ENCODE results near the gene SLX4IP.

Gene SLX4IP

GRCh38 chr20:10554285-10554684 is 119.2 kb downstream of the SLX4IP start:
- no peak for DNase-seq

DNA sequence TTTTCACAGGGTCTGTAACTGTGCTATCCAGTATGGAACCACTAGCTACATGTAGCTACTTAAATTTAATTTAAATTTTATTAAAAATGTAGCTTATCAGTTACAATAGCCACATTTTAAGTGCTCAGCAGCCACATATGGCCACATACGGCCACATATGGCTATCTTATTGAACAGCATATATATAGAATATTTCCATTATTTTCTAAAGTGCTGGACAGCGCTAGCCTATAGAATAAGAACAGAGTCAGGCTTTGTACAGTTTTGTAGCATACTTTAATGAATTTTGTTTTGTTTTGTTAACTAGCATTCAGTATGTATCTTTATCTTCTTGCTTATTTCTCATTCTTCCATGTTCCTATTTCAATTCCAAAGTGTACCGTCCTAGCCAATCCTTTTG is 120.3 kb downstream of the SLX4IP start:
- DNase-seq, result no peak

DNA sequence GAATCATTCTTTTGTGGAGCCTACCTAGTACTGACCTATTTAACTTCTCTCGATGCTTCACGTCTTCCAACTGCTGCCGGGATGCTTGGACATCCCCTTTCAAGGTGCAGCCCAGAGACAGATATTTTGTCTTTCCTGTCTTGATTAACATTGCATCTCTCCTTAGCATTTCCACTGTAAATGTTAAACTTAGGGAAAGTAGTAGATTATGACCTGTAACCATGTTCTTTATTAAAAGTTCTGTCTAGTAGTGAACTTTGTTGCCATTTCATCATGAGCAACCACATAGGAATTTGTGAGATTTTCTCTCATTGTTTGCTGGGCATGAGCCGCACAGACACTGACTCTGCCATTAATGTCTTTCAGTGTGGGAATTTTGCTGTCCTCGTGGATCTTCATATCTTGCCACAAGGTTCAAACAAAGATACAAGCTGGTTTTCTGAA is 120.8 kb downstream of the SLX4IP start:
- DNase-seq, result no peak

GRCh38 chr20:10556519-10557083 is 121.5 kb downstream of the SLX4IP start:
- no peak for DNase-seq

DNA sequence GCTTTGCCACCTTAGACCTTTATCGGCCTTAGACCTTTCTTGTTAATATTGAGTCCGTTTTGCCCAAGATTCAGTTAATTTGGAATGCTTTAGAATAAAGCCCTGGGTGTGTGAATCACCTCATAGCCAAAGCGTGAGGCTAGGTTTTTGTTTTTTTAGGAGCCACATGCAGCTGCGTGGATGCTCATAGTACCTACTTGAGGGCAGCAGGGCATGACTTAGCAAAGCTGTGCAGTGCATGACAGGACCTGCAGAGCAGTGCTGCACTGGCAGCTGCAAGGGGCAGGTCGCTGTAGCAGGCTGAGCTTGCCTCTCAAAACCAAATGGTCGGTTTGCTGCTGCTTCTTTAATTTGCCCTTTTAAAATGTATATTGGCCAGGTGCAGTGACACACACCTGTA is 122.6 kb downstream of the SLX4IP start:
- DNase-seq, result peak; percentile 63

- no peak for DNase-seq
Observed at GRCh38 chr20:10558635-10559187, 123.6 kb downstream of the SLX4IP start.

GRCh38 chr20:10559266-10559665 is 124.2 kb downstream of the SLX4IP start:
- no peak for DNase-seq

GRCh38 chr20:10560686-10561085 is 125.6 kb downstream of the SLX4IP start:
- no peak for DNase-seq

GRCh38 chr20:10561302-10561701 is 126.2 kb downstream of the SLX4IP start:
- no peak for DNase-seq

- no peak for DNase-seq
Observed at GRCh38 chr20:10562899-10563298, 127.8 kb downstream of the SLX4IP start.

DNA sequence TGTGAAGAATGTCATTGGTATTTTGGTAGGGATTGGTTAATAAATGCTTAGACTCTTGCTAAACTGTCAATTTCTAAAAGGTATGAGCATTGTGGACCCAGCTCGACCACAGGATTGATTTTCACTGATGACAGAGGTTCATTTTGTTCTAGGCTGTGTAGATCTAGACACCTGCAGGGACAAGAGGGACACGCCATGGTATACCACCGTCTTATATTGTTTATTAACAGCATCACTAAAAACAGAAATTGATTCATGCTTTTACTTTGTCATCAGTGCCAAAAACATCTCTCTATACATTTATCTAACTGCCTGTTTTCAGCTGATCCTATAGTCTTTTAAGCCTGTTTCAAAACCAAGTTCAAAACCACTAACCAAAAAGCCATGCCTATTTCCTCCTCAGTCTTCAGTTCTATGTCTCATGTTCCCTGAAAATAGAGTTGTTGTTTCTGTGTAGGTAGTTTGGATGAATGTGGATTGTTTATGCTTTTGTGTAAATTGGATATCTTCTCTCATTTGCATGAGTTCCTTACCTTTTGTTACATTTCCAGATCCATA is 128.9 kb downstream of the SLX4IP start:
- DNase-seq, result no peak

DNA sequence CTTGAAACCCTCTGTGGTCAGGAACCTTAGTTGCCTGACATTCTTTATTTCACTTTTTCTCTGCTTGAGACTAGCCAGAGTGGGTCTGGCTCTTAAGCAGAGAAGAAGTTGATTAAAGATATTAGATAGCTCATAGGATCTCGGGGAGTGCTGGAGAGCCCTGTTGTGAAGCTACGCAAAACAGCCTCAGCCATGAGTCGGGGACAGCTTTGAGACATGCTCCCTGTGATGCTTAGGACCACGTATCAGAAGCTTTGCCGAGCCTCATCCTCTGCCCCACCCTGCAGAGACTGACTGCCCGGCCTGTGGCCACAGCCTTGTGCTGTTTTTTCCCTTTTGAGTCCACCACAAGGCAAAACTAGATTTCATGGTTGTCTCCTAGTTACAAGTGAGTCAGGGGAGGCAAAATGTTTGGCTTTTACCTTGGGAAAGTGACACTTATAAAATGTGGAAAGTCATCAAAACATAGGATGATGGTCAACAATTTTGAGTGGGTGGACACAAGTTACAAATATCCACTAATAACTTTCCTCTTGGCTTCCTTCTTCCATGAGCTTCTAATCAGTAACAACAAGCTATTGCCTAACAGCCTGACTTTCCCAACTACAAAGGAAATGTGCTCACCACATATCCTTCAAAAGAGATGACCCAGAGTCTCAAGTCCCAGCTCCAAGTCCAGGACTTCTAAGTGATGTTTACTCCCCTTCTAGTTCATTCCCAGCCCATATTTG is 130.3 kb downstream of the SLX4IP start:
- no peak for DNase-seq

DNA sequence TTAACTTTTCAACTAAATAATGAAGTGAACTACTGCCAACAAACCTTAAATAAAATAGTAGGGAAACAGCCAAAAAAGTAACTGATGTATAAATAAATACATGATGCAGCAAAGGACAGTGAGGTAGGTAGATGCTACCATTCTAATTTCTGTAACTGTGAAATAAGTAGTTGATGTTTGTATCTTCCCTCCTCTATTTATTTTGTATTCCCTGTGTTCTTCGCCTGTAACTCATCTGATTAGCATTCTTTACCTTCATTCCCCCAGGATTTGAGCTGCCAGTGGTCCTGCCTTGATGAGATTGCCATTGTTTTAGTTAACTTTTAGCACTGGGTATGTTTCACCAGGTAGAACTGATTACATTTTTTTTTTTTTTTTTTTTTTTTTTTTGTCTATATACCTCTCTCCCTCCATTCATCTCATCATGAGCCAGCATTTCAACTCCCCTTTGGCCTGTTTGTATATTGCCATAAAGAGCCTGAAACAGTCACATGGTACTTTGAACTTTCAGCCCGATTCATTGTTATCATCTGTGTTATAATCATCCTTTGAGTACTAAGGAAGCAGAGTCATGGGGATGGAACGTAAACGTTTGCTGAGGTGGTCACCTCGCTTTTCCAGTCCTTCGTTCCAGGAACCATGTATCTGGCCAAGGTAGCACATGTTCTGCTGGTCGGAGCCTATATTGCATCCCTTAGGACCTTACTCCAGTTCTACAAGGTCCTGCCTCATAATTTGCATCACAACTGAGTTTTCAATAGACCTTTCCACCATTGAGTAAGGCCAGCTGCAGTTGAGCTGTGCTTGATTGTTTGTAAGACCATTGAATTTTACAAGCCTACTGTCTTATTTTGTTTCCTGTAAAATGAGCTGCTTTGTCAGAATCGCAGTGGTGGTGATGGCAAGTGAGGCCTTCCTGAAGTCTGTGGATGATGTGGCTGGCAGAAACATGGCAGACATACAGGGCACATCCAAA is 131.1 kb downstream of the SLX4IP start:
- DNase-seq, result no peak

- DNase-seq, result no peak
Observed at GRCh38 chr20:10568032-10568431, 132.9 kb downstream of the SLX4IP start.

GRCh38 chr20:10571313-10571815 is 136.3 kb downstream of the SLX4IP start:
- no peak for DNase-seq

GRCh38 chr20:10572853-10573252 is 137.7 kb downstream of the SLX4IP start:
- no peak for DNase-seq

- DNase-seq, result no peak
Observed at GRCh38 chr20:10573273-10573950, 138.3 kb downstream of the SLX4IP start.

- DNase-seq, result no peak
Observed at GRCh38 chr20:10573951-10574339, 138.8 kb downstream of the SLX4IP start.

DNA sequence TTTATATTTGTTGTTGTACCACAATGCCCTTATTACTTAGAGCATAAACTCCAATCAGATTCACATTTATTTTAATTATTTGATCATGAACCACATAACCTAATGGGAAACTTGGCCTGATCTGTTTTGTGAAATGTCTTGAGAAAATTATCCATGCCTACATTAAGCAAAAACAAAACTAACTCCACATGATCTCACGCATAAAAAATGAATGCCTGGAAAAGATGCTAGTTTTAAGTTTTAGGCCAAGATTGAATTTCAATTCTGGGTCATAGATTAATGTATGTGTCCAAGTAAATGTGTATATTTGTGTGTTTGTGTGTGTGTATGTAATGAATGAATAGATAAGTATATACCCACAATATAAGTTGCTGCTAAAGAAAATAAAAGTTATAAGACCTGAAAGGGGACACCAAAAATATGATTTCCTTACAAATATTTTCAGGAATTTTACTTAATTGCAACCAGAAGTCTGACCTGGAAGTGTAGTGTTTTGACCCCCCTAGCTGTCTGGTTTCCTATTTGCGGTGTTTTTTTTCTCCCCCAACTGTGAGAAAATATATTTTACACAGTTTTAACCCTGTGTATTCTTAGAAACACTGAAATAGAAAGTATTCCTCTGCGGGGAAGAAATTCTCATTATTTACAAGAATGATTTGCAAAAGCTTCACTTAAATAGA is 141.4 kb downstream of the SLX4IP start:
- DNase-seq, result no peak

DNA sequence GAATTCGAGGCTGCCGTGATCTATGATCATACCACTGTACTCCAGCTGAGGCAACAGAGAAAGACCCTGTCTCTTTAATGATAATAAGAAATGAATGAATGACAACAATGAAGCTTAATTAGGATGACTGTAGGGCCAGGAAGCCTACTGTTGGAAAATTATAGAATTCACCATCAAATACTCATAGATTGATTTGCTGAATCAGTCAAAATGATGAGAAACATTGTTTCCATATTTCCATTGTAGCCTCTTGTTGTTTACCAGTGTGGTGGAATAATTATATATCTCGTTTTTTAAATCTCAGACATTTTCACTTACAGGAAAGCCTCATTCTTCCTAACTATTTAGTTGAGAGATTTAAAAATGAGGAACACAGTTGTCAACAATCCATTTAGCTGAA is 142.5 kb downstream of the SLX4IP start:
- DNase-seq, result no peak

DNA sequence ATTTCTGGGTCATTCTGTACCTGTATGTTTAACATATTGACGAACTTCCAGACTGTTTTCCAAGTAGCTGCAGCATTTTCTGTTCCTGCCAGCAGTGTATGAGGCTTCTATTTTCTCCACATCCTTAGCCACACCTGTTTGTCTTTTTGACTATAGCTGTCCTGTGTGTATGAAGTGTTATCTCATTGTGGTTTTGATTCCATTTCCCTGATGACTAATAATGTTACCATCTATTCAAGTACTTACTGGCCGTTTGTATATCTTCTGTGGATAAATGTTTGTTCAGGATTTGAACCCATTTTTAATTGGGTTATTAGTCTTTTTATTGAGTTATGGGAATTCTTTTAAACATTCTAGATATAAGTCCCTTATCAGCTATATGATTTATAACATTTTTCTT is 143.5 kb downstream of the SLX4IP start:
- no peak for DNase-seq

- DNase-seq, result no peak
Observed at GRCh38 chr20:10579942-10580341, 144.8 kb downstream of the SLX4IP start.
